Limb (tissue), 2 donors: ENCODE measurements around the gene KCTD19.

Experiments used
- DNase-seq, 2 donors: peaks; one replicate each; pipeline ENCODE4 v3.0.0-alpha.2; 2016; ENCODE audit errors: extremely low spot score in 2 of 2

KCTD19 gene

DNA sequence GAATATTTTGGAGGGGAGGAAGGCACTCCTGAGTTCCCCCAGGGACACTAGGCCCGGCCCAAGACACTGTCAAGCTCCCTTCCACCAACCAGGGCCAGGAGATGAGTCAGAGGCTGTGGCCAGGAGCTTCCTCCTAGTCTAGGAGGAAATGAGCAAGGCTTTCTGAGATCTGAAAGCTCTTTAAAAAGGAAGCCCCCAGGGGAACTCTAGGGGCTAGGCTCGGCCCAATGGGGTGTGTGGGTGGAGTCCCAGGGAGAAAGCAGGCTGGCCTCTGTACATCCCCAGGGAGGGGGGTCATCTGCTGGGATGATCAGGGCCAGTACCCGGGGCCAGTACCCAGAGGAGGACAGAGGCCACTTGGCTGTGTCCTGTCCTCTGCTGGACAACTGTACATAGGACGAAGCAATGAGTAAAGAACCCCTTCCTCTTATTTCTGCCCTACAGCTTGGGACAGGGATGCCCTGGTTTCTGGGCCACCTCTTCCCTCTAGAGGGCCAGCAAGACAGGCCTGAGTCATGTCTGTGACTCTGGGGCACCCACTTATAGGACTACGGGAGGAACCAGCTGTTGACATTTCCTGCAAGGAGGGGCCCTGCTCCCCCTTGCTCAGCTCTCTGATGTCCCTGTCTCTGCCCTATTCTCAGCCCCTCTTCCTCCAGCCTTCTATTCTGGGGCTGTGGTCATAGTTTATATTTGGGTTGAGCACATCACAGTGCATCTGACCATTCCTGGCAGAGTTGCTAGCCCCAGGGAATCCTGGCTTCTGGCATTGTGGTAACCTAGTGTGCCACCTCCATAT lies 82.0 kb downstream of the KCTD19 start:
- peak in 1 of 2 donors; percentile 26 for DNase-seq

DNA sequence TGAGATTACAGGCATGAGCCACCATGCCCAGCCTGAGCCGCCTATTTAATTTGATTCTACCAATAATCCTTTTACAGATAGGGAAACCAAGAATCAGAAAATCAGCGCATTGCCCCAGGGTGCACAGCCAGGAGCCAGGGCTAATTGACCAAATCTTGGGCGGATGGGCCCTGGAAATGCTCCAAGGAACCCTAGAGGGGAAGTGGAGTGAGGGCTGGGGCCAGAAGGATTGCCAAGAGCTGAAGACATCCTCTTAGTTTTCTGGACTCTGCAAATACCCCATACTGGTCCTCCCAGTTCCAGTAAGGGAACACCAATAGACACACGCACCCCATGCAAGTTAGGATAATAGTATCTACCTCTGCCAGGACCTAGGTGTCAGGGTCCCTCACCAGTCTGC lies 83.1 kb downstream of the KCTD19 start:
- no peak for DNase-seq

DNA sequence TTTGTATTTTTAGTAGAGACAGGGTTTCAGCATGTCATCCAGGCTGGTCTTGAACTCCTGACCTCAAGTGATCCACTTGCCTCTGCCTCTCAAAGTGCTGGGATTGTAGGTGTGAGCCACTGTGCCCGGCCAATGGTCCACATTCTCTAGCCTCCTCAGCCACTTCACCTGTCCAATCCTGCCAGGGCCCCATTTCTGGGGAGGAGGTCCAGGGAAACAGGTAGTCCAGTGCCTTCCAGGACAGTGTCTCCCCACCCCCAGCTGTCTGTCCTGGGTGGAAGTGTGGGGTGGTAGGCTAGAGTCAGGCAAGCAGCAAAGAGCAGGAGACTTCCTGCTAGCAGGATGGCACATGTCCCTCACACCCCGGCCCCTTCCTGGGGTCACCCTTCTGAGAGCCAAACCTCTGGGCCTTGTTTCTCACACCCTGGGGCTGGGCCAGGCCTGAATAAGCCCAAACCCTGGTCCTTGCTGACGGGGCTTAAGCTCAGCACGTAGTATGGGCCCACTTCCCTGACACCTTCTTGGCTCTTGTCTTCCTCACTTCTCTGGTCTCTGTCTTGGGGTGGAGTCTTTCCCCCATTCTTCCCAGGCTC lies 84.3 kb downstream of the KCTD19 start:
- no peak for DNase-seq

DNA sequence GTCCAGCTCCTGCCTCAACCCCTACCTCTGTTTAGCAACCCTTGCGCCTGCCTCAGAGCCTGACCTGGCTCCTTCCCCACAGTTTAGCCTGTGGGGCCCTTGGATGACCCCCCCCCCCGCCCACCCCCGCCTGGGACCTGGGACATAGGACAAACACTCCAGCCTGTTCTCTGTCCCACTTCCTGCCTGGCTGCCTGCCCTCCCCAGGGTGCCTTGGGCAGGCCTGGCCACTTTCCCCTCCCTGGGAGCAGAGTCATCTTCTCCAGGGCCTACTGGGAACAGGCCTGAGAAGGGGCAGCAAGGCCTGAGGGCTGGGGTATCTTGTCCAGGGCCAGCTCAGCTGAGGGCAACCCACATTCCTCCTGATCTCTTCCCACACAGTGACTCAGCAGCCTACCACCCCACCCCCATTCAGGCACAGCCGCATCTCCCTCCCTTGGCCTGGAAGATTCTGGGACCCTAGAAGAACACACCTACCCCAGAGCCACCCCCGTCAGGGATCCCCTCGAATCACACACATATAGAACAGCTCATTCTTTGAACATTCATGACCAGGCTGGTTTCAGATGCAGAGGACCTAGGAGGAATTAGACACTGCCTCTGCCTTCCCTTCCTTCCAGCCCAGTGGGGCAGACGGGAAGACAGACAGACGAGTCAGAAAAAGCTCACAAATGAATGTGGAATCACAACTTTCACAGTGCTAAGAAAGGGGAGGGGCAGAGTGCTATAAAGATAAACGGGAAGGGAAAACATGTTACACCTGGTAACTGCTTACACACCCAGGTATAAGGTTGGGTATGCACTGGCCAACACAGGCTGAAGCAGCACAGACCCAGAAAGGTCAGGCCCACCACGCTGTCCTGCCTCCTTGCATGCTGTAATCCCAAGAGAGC lies 85.3 kb downstream of the KCTD19 start:
- no peak for DNase-seq

DNA sequence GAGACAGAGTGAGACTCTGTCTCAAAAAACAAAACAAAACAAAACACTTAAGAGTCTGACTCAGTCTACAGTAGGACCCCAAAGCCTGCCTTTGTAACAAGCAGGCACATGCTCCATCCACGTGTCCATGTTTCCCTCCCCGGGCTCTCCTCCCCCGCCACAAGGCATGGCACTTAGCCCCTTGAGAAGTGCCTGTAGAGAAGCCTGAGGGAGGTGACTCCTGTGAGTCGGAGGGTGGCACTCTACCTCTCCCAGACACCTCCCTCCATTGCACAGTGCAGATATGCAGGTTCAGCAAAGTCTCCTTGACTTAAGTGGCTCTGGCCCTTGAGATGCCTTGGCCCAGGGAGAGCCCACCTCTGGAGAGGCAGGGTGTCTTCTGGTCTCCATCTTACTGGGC lies 86.0 kb downstream of the KCTD19 start:
- DNase-seq = no peak
